GM19043 (cell line): Measurements from ENCODE around the gene ENPP1.

ENCODE experiments used
- ATAC-seq: cut with Tn5 transposase; IDR thresholded peaks from one replicate; pipeline ENCODE4 v1.9.1; 2021; ENCODE audit warnings: low read depth; ENCODE audit not compliant: unreplicated experiment

The ENPP1 gene

GRCh38 chr6:131784561-131784960 is 23.3 kb upstream of the ENPP1 start:
- no peak for ATAC-seq

DNA sequence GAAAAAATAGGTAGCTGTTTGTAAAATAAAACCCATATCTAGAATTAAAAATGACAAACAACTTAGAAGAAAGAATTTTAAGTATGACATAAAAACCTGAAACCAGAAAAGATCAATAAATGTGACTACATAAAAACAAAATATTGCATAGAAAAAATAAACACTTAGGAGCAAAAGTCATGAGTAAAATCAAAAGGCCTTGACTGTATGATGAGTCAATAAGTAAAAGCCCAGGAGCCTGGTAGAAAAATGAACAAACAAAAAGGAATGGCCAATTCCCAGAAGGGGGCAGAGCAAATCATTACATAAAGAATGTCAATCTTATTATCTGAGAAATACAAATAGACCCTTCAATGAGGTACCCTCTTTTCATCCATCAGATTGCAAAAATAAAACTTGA is 20.7 kb upstream of the ENPP1 start:
- ATAC-seq, result no peak

GRCh38 chr6:131787766-131788712 is 19.8 kb upstream of the ENPP1 start:
- no peak for ATAC-seq

DNA sequence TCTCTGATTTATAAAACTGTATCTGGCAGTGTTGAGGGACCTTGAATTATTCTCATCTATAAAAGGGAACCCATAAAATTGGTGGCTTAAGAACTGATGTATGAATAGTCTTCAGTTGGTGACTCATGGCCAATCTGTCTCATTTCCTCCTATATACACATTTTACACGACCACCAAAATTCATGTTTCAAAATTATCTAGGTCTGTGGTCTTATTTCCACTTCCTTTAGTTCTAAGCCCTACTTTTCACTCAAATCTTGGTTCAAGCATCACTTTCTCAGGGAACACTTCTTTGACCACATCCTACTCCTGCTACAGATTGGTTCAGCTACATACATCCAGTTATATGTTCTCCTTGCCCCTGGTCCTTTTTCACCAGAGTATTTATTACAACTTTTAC is 18.6 kb upstream of the ENPP1 start:
- ATAC-seq, result no peak

GRCh38 chr6:131791476-131791875 is 16.3 kb upstream of the ENPP1 start:
- no peak for ATAC-seq

DNA sequence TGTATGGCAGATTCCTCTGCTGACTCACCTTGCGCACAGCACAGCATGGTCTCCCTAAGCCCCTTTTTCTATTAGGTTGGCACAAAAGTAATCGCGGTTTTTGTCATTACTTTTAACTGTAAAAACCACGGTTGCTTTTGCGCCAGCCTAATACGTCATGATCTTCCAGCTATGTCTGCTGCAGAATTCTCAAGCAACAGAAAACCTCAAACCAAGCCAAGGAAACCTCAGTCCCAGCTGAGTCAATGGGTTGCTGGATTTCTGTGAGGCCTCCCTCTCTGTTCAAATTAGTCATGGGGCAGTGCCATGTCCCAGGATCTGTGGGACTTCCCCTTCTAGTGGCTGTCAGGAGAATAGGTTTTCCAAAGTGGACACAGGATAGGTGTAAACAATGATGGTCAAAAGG is 15.7 kb upstream of the ENPP1 start:
- ATAC-seq, result no peak

- no peak for ATAC-seq
These were observed 12.5 kb upstream of the ENPP1 start for GRCh38 chr6:131795366-131795765.

DNA sequence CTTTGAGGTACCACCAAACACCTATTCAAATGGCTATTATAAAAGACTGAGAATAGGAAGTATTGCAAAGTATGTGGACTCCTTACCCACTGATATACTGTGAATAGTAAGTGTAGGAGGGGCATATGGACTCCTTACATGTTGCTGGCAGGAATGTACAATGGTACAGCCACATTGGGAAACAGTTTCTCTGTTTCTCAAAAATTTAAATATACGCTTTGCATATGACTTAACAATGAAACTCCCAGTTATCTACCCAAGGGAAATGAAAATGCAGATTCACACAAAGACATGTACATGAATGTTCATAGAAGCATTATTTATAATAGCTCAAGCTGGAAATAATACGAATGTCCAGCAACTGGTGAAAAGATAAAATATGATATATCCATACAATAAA is 5.5 kb upstream of the ENPP1 start:
- no peak for ATAC-seq

DNA sequence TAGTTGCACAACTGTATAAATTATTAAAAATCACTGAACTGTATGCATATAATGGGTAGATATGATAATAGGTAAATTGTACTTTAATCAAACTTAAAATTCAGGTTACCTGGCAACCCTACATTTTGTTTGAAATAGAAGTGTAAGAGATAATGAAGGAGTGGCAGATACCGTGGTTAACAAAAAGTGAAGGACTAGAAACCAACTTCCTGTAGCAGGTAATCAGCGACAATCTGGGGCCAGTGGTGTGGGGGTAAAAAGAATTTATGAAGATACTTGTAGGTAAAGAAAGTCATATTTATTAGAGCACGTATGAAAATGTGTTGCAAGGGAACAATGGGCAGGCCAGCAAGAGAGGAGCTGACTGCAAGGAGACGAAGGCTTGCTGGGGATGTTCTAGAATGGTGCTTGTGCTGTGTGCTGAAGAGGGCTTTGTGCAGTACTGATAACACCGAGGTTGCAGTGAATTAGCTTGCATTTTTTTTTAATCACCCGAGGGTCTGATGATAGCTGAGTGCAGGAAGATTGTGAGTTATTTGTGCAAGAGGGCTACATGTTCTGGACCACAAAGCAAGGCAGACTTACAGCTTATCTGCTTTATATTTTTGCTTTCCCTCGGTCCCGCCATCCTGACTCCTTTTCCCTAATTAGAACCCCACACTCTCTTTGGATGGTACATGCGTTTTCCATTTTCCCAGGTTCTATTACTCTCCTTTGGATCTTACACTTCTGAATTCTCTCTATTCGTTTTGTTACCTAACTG is 4.6 kb upstream of the ENPP1 start:
- no peak for ATAC-seq

GRCh38 chr6:131804131-131804530 is 3.7 kb upstream of the ENPP1 start:
- no peak for ATAC-seq

DNA sequence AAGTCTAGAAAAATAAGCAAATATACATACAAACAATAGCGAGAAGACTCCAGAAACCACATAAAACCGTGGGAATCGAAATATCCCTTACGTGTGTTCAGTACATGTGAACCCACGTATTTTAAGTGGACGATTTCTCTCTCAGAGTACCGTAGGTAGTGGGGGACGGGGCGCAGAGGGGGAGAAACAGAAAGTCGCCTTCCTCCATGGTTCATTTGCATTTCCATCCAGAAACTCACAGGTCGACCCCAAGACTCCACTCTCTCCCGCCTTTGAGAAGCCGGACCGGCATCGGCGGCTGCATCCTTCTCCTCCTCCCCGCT is 538 bp upstream of the ENPP1 start:
- ATAC-seq, result no peak

GRCh38 chr6:131808460-131809269 is 845 bp downstream of the ENPP1 start:
- no peak for ATAC-seq

GRCh38 chr6:131811500-131811899 is 3.7 kb downstream of the ENPP1 start:
- no peak for ATAC-seq

GRCh38 chr6:131813991-131814390 is 6.2 kb downstream of the ENPP1 start:
- no peak for ATAC-seq

DNA sequence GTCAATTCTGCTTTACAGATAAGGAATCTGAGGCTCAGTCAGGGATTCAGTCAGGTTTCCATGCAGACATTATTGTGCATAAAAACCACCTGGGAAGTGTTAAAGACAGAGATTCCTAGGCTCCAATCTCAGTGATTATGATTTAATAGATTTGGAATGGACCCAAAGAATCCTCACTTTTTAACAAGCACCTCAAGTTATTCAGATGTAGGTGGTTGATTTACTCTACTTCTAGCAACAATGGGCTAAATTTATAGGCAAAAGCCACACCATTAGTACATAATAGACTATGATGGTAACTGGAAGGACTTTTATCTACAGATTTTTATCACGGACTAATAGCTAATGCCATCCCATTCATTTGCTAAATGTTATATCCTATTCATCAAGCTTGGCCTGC is 9.0 kb downstream of the ENPP1 start:
- ATAC-seq, result no peak

DNA sequence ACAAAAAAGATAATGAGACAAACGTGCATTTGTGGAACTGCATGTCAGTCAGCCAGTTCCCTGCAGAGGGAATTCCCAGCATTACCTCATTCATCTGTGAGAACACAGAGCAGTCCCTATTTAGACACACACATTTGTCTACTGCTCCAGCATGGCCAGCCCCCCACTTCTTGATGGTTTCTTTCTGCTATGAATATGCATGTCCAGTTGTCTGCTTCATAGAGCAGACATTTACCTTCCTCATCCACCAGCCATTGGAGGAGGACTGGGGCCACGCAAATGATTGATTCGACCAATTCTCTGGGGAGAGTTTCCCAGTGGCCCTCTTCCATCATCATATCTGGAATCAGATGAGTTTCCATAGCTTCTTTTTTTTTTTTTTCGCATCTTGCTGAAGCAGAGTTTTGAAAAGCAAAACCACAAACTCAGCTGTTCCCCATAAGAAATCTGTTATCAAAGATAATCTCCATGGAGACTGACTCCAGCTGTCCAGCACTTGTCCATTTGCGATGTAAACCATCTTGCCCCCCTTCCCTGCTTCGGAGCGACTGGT is 11.8 kb downstream of the ENPP1 start:
- no peak for ATAC-seq

DNA sequence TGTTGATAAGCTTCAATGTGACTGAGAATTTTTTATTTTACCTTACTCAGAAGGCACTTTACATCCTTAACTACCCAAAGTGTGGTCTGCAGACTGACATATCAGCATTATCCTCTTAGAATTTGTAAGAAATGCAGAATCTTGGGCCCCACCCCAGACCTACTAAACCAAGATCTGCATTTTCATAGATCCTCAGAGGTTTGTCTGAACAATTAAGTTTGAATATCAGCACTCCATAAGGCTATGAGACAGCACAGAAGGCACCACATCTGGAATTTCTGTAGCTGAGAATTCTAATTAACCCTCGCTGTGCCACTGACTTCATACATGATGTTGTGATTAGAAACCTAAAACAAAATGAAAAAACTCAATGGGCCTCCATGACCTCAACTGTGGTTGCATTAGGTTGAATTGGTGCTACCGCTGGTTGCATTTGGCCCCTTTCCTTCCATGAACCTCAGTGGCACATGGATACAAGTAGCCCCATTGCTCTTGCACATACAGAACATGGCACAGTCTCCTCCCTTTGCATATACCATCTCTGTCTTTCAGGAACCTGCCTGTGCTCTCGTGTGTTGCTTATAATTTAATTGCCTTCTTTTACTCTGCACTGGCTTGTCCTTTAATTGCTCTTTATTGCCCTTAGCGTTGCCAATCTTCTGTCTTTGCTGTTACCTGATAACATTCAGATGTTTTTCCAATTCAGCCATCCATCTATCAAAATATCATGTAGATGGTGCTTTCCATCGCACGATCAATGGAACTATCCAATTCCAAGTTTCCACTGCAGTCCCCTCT is 13.4 kb downstream of the ENPP1 start:
- no peak for ATAC-seq

GRCh38 chr6:131822119-131822518 is 14.3 kb downstream of the ENPP1 start:
- ATAC-seq, result no peak

DNA sequence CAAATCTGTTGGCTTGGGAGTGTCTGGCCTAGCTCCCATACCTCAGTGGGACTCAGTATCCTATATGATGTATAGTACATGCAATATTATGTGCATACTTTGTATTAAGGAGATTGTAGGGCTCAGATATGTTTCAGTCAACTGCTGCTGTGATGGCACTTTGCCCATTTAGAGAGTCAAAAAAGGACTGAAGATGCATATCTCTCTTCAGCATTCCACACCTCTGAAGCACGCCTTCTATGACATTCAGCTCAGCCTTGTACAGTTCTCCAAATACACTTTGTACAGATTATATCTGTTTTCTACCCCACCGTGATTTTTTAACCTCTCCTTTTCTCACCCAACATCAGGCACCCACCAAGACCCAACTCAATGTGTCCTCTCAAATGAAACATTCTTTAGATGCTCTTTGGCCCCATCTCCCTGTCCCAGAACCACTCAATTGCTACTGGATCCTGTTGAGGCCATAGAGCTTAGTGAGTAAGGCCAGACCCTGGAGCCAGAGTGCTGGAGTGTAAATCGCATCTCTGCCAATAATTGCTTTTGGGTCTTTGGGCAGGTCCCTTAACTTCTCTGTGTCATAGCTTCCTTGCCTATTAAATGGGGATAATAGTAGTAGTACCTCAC is 15.6 kb downstream of the ENPP1 start:
- no peak for ATAC-seq

- ATAC-seq, result no peak
These were observed 18.1 kb downstream of the ENPP1 start for GRCh38 chr6:131825946-131826345.
